ENCODE data around the gene ALDH16A1.
"Not testable (repeated sequence)": the region's sequence is repeated elsewhere in the genome, so short reads cannot be mapped to it uniquely, and the experiment has no call there.

ALDH16A1 gene

GRCh38 chr19:49441960-49442350 lies 11.1 kb upstream of the ALDH16A1 start:
- no peak for DNase-seq

GRCh38 chr19:49442354-49442753 lies 10.7 kb upstream of the ALDH16A1 start:
- peak; percentile 25 for DNase-seq

- peak; percentile 79 for DNase-seq
Observed at GRCh38 chr19:49442771-49443365, 10.2 kb upstream of the ALDH16A1 start.

- peak; percentile 98 for DNase-seq
Observed at GRCh38 chr19:49443366-49444099, 9.5 kb upstream of the ALDH16A1 start.

GRCh38 chr19:49444100-49444700 lies 8.8 kb upstream of the ALDH16A1 start:
- DNase-seq = not testable (repeated sequence)

- no peak for DNase-seq
Observed at GRCh38 chr19:49445997-49446396, 7.0 kb upstream of the ALDH16A1 start.

GRCh38 chr19:49447485-49448431 lies 5.3 kb upstream of the ALDH16A1 start:
- DNase-seq = no peak

GRCh38 chr19:49448432-49448786 lies 4.6 kb upstream of the ALDH16A1 start:
- no peak for DNase-seq

GRCh38 chr19:49450405-49450804 lies 2.6 kb upstream of the ALDH16A1 start:
- no peak for DNase-seq

GRCh38 chr19:49451430-49452181 lies 1.4 kb upstream of the ALDH16A1 start, which contains the start of gene PIH1D1:
Gene PIH1D1, minus strand, starts transcription at chr19:49451814. Its CDS starts 240 bp downstream, at chr19:49451574.
- DNase-seq = peak; percentile 99

- DNase-seq = no peak
Observed at GRCh38 chr19:49453757-49454240, 774 bp downstream of the ALDH16A1 start.

GRCh38 chr19:49455773-49456172 lies 2.7 kb downstream of the ALDH16A1 start:
- no peak for DNase-seq

GRCh38 chr19:49456326-49456725 lies 3.3 kb downstream of the ALDH16A1 start:
- no peak for DNase-seq

- no peak for DNase-seq
Observed at GRCh38 chr19:49458567-49458903, 5.5 kb downstream of the ALDH16A1 start.

GRCh38 chr19:49459388-49459787 lies 6.4 kb downstream of the ALDH16A1 start:
- no peak for DNase-seq

GRCh38 chr19:49461130-49461529 lies 8.1 kb downstream of the ALDH16A1 start:
- not testable (repeated sequence) for DNase-seq

- no peak for DNase-seq
Observed at GRCh38 chr19:49461656-49462055, 8.6 kb downstream of the ALDH16A1 start.

- no peak for DNase-seq
Observed at GRCh38 chr19:49462492-49462891, 9.5 kb downstream of the ALDH16A1 start.

- no peak for DNase-seq
Observed at GRCh38 chr19:49463960-49464740, 11.1 kb downstream of the ALDH16A1 start.

- no peak for DNase-seq
Observed at GRCh38 chr19:49465371-49465770, 12.3 kb downstream of the ALDH16A1 start.

GRCh38 chr19:49468199-49468598 lies 15.2 kb downstream of the ALDH16A1 start:
- DNase-seq = no peak
